ENCODE measurements around the gene DLL1.

DNA sequence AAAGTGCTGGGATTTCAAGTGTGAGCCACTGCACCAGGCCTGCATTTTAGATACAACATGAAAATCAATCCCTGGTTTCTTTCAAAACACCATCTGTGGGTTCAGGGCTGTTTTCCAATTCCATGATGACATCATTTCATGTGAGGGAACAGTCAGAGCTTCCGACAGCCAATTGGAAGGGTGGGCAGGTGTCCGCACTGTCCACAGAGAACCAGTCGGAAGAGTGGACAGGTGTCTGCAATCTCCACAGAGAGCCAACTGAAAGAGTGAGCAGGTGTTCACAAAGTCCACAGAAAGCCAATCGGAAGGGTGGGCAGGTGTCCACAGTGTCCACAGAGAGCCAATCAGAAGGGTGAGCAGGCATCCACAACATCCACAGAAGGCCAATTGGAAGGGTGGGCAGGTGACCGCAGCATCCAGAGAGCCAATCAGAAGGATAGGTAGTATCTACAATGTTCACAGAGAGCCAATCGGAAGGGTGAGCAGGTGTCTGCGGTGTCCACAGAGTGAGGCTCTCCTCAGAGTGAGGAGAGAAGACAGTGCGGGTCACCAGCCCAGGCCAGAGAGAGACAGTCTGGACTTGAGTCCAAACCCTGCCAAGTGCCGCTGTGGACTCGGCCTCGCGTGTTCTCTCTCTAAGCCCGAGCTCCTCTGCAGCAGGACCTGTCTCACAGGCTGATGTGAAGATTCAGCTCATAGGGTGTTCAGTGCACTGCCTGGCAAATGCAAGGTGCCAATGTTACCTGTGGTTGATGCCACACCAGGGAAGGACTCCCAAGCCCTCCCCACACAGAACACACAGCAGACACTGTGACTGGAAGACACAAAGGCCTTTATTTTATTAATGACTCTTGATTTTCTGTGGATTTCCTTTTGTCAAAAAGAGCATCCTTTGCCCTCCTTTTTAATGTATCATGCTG lies 57.3 kb downstream of the DLL1 start:
- TF ChIP-seq, protein P1, sequence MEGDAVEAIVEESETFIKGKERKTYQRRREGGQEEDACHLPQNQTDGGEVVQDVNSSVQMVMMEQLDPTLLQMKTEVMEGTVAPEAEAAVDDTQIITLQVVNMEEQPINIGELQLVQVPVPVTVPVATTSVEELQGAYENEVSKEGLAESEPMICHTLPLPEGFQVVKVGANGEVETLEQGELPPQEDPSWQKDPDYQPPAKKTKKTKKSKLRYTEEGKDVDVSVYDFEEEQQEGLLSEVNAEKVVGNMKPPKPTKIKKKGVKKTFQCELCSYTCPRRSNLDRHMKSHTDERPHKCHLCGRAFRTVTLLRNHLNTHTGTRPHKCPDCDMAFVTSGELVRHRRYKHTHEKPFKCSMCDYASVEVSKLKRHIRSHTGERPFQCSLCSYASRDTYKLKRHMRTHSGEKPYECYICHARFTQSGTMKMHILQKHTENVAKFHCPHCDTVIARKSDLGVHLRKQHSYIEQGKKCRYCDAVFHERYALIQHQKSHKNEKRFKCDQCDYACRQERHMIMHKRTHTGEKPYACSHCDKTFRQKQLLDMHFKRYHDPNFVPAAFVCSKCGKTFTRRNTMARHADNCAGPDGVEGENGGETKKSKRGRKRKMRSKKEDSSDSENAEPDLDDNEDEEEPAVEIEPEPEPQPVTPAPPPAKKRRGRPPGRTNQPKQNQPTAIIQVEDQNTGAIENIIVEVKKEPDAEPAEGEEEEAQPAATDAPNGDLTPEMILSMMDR (IDR thresholded peaks at IDR 0.05): no peak
- no peak for TF ChIP-seq POLR2A (IDR thresholded peaks at IDR 0.05)
- TF ChIP-seq EP300 (IDR thresholded peaks at IDR 0.05): no peak
